IMR-90 (cell line): ENCODE measurements around the gene TMCC1. TPM values are rescaled to one million over a fixed set of nuclear protein-coding genes. Genes with fewer than 3 reads are reported as not detected.

Source experiments
- ATAC-seq: fragments of 200-7000 bp; cut with Tn5 transposase; 2 replicates; pipeline ENCODE4 v1.9.1; 2020; ENCODE audit warnings: low read depth, mild to moderate bottlenecking, moderate library complexity
- BruUV-seq: library from RNA; stranded (reverse); fragments of 400-500 nt; replicated peaks from 2 replicates; lab custom pipeline; 2021; lab: Mats Ljungman, UMichigan
- CTCF ChIA-PET: fragments of 300-600 bp; formaldehyde crosslinking; extraction: SDS; loops from one replicate; lab custom pipeline; 2021; ENCODE audit warnings: antibody characterized with exemption; lab: Yijun Ruan, JAX
- POLR2A ChIA-PET: fragments of 300-600 bp; sonication (Branson Sonifier 250); formaldehyde crosslinking; loops from one replicate; lab custom pipeline; 2022; ENCODE audit warnings: antibody characterized with exemption; ENCODE audit not compliant: unreplicated experiment; lab: Charles Lee
- DNase-seq: peaks from one replicate; pipeline ENCODE4 v3.0.0; 2013
- H2AFZ ChIP-seq: replicated peaks from 2 replicates; pipeline ENCODE3; 2013; ENCODE audit warnings: low read length, mild to moderate bottlenecking; ENCODE audit not compliant: poor library complexity
- H2AK5ac ChIP-seq: 2 replicates; pipeline ENCODE4 v1.6.1; 2013; ENCODE audit warnings: low read depth, low read length, inconsistent platforms
- H2AK9ac ChIP-seq: replicated peaks from 2 replicates; pipeline ENCODE3; 2013; ENCODE audit warnings: mild to moderate bottlenecking, low read depth, low read length, moderate library complexity; ENCODE audit not compliant: poor library complexity
- H2BK120ac ChIP-seq: 2 replicates; pipeline ENCODE4 v1.6.1; 2013; ENCODE audit warnings: low read depth, low read length, inconsistent platforms
- H2BK15ac ChIP-seq: 3 replicates; pipeline ENCODE4 v1.6.1; 2013; ENCODE audit warnings: low read depth, low read length, inconsistent platforms
- H2BK20ac ChIP-seq: 2 replicates; pipeline ENCODE4 v1.6.1; 2013; ENCODE audit warnings: low read depth, mild to moderate bottlenecking, inconsistent platforms, low read length, moderate library complexity
- H2BK5ac ChIP-seq: 2 replicates; pipeline ENCODE4 v1.6.1; 2013; ENCODE audit warnings: mild to moderate bottlenecking, low read depth, low read length, inconsistent platforms; ENCODE audit not compliant: poor library complexity, severe bottlenecking
- H3K14ac ChIP-seq: replicated peaks from 2 replicates; pipeline ENCODE4 v1.6.1; 2013; ENCODE audit warnings: low read depth, low read length, inconsistent platforms
- H3K18ac ChIP-seq: 2 replicates; pipeline ENCODE4 v1.6.1; 2013; ENCODE audit warnings: low read depth, low read length, control low read depth
- H3K23ac ChIP-seq: 2 replicates; pipeline ENCODE4 v1.6.1; 2013; ENCODE audit warnings: low read depth, low read length, inconsistent platforms
- H3K27ac ChIP-seq: 2 replicates; pipeline ENCODE4 v1.5.1; 2013; ENCODE audit warnings: mild to moderate bottlenecking, control low read depth, low read length; ENCODE audit not compliant: insufficient read depth
- H3K27me3 ChIP-seq: 2 replicates; pipeline ENCODE4 v1.6.1; 2013; ENCODE audit warnings: low read length; ENCODE audit not compliant: control insufficient read depth, insufficient read depth
- H3K36me3 ChIP-seq: 2 replicates; pipeline ENCODE4 v1.6.1; 2013; ENCODE audit warnings: low read length, mixed read lengths; ENCODE audit not compliant: control insufficient read depth, insufficient read depth
- H3K4ac ChIP-seq: 2 replicates; pipeline ENCODE4 v1.6.1; 2013; ENCODE audit warnings: low read depth, low read length, inconsistent platforms
- H3K4me1 ChIP-seq: 2 replicates; pipeline ENCODE4 v1.6.1; 2013; ENCODE audit warnings: low read length, mixed read lengths; ENCODE audit not compliant: control insufficient read depth, insufficient read depth
- H3K4me2 ChIP-seq: 2 replicates; pipeline ENCODE4 v1.6.1; 2013; ENCODE audit warnings: low read depth, mild to moderate bottlenecking, control low read depth, low read length, moderate library complexity
- H3K4me3 ChIP-seq: 2 replicates; pipeline ENCODE4 v1.5.1; 2013; ENCODE audit warnings: low read depth, mild to moderate bottlenecking, control low read depth, low read length, moderate library complexity; ENCODE audit not compliant: insufficient read depth
- H3K56ac ChIP-seq: 2 replicates; pipeline ENCODE4 v1.6.1; 2013; ENCODE audit warnings: low read length, inconsistent platforms; ENCODE audit not compliant: insufficient read depth; ENCODE audit errors: extremely low read depth
- H3K79me1 ChIP-seq, 2 experiments: 2 replicates each; pipeline ENCODE4 v1.6.1; 2013; ENCODE audit warnings: low read length in 2 of 2, inconsistent platforms in 1 of 2, low read depth in 1 of 2
- H3K9ac ChIP-seq: 2 replicates; pipeline ENCODE4 v1.6.1; 2013; ENCODE audit warnings: low read depth, low read length, control low read depth
- H3K9me1 ChIP-seq: 2 replicates; pipeline ENCODE4 v1.6.1; 2013; ENCODE audit warnings: low read length, inconsistent platforms; ENCODE audit not compliant: insufficient read depth
- H3K9me3 ChIP-seq: 2 replicates; pipeline ENCODE4 v1.6.1; 2013; ENCODE audit warnings: low read length; ENCODE audit not compliant: control insufficient read depth, insufficient read depth
- H4K20me1 ChIP-seq: 2 replicates; pipeline ENCODE4 v1.6.1; 2013; ENCODE audit warnings: low read length, inconsistent platforms; ENCODE audit not compliant: insufficient read depth
- H4K5ac ChIP-seq: 2 replicates; pipeline ENCODE4 v1.6.1; 2013; ENCODE audit warnings: mild to moderate bottlenecking, low read depth, low read length, control low read depth
- H4K8ac ChIP-seq, 2 experiments: 2 replicates each; pipeline ENCODE4 v1.6.1; 2013; ENCODE audit warnings: low read depth in 2 of 2, low read length in 2 of 2, control low read depth in 1 of 2, inconsistent platforms in 1 of 2
- H4K91ac ChIP-seq: 2 replicates; pipeline ENCODE4 v1.6.1; 2013; ENCODE audit warnings: low read depth, low read length, inconsistent platforms; ENCODE audit not compliant: insufficient read depth
- CEBPB ChIP-seq: IDR thresholded peaks from 2 replicates; pipeline ENCODE4 v1.6.1; 2012; ENCODE audit warnings: low read depth, low read length, improper control_type of control experiment
- NFE2L2 ChIP-seq: fragments of 150-350 bp; IDR thresholded peaks from 2 replicates; pipeline ENCODE4 v1.6.1; 2016; ENCODE audit warnings: low read depth, mild to moderate bottlenecking, low read length
- WGBS, 2 experiments: methylation state at CpG; one replicate each; pipeline versions ENCODE4 v1.1.5 to v1.1.7; 2013; ENCODE audit warnings: missing lambda C conversion rate in 2 of 2; ENCODE audit not compliant: insufficient read length in 1 of 2; ENCODE audit errors: extremely low coverage in 2 of 2; 5-methylcytosine and 5-hydroxymethylcytosine counted together
- dilution Hi-C: fragments of 300-500 bp; cut with HindIII; formaldehyde crosslinking; loops from one replicate; pipeline ENCODE4 v1.14.3; 2018; ENCODE audit warnings: low sequenced_read_pairs; ENCODE audit not compliant: unreplicated experiment
- in situ Hi-C: fragments of 300-500 bp; cut with MboI; formaldehyde crosslinking; loops from 3 replicates; pipeline ENCODE4 v1.14.3; 2019; ENCODE audit warnings: low sequenced_read_pairs, inconsistent platforms, mixed read lengths
- intact Hi-C: fragments of 100-400 bp; cut with micrococcal nuclease; formaldehyde crosslinking; loops from 2 replicates; pipeline ENCODE4 v1.10.0; 2022
- polyA plus RNA-seq, 3 experiments: library from polyadenylated mRNA; depleted of rRNA; stranded (reverse); fragments of >200 nt; gene quantifications; 2 replicates each; pipeline ENCODE4 v1.2.3, GENCODE V29; 2012; ENCODE audit warnings: low replicate concordance in 1 of 3
- total RNA-seq: library from RNA; depleted of rRNA; stranded (reverse); fragments of >200 nt; gene quantifications from 2 replicates; pipeline ENCODE4 v1.2.3, GENCODE V29; 2012
- TF ChIP-seq, protein P1 (sequence below): fragments of 150-350 bp; IDR thresholded peaks from 2 replicates; pipeline ENCODE4 v1.6.1; 2017; ENCODE audit warnings: mild to moderate bottlenecking, antibody characterized with exemption, low read length, low read depth

Gene TMCC1
- total and polyA plus RNA-seq, 2 of the 4 experiments (the other 2 are of a cell fraction): 5.0 to 7.3 TPM

DNA sequence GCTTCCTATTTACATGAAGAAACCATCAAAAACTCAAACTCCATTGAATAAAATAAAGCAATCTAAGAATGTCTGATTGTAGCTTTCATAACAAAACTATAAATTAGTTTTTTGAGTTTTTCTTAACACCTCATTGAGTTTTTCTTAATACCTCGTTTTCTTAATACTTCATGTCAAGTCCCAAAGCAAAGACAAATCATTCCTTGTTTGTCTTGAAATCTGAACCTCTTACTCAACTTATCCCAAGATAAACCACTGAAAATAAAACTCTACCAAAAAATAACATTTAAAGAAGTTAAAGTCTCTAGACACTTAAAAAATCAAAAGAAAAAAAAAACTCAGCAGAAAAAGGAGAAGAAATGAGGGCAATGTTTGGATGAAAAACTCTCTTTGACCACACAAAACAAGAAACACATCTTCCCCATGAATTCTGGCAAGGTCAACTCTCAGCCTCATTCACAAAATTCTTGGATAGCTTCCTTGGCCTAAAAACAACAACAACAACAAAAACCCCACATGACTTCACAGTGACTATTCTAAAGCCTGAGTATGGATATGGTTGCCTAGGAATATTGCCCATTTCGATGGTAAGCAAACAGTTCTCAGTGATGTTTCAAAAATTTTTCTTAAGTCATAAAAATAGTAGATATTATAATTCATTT, 38.2 kb downstream of the TMCC1 start (continued):
- no peak for TF ChIP-seq NFE2L2

DNA sequence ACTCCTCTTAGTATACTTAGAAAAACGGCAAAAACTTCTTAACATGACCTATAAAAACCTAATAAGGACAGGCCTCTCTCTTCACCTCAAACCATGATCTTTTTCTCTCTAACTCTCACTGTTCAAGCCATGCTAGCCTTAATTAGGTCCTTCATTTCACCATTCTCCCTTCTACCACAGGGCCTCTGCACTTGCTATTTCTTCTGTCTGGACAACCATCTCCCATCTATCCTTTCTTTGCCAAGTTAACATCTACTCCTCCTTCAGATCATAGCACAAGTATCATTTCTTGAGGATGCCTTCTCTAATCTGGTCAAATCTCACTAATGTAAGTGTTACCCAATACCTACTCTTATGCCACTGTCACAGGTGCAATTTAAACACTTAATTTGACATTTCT, 39.1 kb downstream of the TMCC1 start:
- Histone ChIP-seq H3K9me1 (peaks cover 8% of the 10 kb centered on the region; the same call in 1 of the 2 replicates), H4K5ac (no peak overlapping the region), H3K4me1 (peaks cover 6% of the 10 kb centered on the region), H2BK15ac (0 out of 3 replicates have a peak overlapping the region, but pooled peaks have one; percentile 56), H3K14ac (no peak overlapping the region; the same call in 1 of the 2 replicates), H3K18ac (no peak overlapping the region), H3K4ac (no peak overlapping the region), H2BK5ac (no peak overlapping the region), H3K4me2 (no peak overlapping the region), H3K4me3 (no peak overlapping the region), H3K23ac (no peak overlapping the region), H2AK5ac (peak overlapping the region; percentile 11; the same call in 1 of the 2 replicates), H3K9ac (no peak overlapping the region), H4K8ac (no peak overlapping the region), H3K9me3 (no peaks in the 10 kb centered on the region), H3K79me1 (peaks cover 20 to 29% of the 10 kb centered on the region in 2 experiments), H4K91ac (no peak overlapping the region), H2BK120ac (no peak overlapping the region), H2AK9ac (no peak overlapping the region), H3K56ac (no peak overlapping the region), H3K27ac (no peak overlapping the region), H3K36me3 (peaks cover 2% of the 10 kb centered on the region), H2AFZ (no peak overlapping the region), H4K20me1 (no peaks in the 10 kb centered on the region), H2BK20ac (no peak overlapping the region), H3K27me3 (no peaks in the 10 kb centered on the region)
- no TSS peak for BruUV-seq
- dilution Hi-C loops (no loop called here), intact Hi-C loops (no loop called here), in situ Hi-C loops (no loop called here)
- CTCF ChIA-PET: no interaction called here
- TF ChIP-seq, protein P1, sequence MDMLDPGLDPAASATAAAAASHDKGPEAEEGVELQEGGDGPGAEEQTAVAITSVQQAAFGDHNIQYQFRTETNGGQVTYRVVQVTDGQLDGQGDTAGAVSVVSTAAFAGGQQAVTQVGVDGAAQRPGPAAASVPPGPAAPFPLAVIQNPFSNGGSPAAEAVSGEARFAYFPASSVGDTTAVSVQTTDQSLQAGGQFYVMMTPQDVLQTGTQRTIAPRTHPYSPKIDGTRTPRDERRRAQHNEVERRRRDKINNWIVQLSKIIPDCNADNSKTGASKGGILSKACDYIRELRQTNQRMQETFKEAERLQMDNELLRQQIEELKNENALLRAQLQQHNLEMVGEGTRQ: no peak
- TF ChIP-seq CEBPB: 0 out of 2 replicates have a peak, but pooled peaks have one; percentile 20
- ATAC-seq (no peak), DNase-seq (no peak)
- POLR2A ChIA-PET: no interaction called here
- 100% methylated on average over 1 of the region's 1 CpG; no CpG with 5 or more reads in 1 of the 2 experiments for WGBS, 2 experiments
